Measurements from ENCODE around the gene TMEFF2.
"Not testable (repeated sequence)": the region's sequence is repeated elsewhere in the genome, so short reads cannot be mapped to it uniquely, and the experiment has no call there.

TMEFF2 gene

DNA sequence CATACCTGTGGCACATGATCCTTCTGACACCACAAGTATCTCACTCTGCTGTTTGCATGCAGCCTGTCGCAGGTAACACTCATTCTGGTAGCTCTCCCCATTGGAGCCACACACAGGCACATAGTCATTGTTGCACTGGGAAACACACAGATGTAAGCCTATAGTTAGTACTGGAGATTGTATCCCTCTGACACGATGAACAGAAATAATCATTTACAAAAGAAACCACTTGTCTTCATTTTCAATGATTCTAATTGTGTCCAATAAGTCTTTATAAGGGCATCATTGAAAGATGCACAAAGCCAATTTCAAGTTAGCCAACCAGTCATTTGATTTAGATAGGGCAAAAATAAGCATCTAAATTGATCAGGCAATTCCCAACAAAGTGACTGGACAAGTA is 10.4 kb downstream of the TMEFF2 start:
- no peak for DNase-seq (ENCODE audit: low read depth in 2 of 2)

DNA sequence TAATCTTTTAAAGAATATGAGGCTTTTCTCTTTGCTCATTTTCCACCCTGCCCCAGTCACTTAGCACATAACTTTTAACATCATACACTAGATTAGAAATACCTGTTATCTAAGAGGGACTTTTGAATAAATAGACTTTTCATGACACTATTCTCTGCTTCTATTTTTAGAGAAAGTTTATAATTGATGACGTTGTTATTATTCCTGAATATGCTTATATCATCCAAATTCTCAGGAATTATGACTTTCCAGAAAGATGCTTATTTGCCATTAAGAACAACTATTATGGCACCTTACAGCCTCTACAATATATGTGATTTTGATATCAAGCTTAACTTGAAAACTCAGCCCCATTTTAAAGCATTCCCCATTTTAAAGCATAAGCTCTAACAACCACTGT is 11.4 kb downstream of the TMEFF2 start:
- no peak for DNase-seq (ENCODE audit: low read depth in 2 of 2)

DNA sequence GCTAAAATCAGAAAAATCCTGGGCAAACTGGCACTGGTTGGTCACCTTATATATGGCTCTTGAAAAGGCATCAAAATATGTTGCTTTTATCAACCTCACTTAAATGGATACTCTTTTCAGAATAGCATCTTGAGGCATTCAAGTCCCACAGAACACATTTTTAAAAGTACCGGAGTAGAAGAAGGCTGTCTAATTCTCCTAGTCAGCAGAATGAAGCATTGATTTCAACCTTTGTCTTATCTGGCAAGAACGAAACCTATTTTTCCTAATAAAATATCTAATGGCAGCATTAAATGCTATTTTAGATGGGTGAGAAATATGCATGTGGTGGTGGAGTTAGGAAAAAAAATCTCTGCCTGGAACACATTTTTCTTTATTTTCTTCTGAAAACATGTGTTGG is 27.8 kb downstream of the TMEFF2 start:
- no peak for DNase-seq (ENCODE audit: low read depth in 2 of 2)

DNA sequence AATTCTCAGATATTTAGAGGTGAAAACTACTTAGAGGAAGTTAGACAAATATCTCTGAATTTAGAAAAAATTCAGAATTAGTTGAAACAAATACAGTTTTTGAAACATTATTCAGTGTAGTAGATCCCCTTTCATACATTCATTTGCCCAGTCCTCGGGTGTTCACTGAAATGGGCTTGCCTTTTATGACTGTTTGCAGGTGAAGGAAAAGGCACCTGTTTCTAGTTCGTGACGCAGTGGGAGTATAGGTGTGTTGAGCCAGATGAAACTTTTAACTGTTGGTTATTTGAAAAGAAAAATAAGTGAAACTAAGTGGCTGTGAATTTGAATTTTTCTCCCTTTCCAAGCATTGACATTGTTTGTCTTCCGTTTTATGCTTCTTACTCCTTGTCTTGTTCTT is 28.9 kb downstream of the TMEFF2 start:
- no peak for DNase-seq (ENCODE audit: low read depth in 2 of 2)

DNA sequence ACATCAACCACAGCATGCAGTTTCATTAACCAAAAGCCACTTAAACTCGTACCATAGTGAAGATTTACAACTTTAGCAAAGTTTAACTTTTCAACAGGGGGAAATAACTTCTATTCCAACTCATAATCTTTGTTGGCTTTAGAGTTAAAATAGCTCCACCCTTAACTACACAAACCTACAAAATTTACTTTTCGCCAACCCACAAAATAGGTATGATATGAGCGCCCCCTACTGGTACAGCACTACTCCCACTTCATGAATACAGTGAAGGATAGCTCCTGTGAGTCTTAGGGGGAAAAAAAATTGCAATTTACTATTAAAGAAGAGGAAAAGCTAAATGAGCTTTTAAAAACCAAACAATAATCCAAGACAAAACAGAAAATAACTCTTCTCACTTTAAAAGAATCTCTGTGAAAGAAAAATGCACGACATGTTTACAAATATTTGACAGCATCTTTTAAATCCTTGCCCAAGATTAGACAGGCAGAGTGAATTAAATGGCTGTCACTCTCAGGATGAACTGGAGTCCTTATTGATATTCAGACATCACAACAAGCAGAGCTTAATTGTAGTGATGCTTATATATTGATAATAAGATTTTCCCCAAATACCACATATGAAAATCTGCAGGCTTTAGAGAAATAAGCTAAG is 32.2 kb downstream of the TMEFF2 start:
- peak; percentile 29 to 41 for DNase-seq (ENCODE audit: low read depth in 2 of 2)

DNA sequence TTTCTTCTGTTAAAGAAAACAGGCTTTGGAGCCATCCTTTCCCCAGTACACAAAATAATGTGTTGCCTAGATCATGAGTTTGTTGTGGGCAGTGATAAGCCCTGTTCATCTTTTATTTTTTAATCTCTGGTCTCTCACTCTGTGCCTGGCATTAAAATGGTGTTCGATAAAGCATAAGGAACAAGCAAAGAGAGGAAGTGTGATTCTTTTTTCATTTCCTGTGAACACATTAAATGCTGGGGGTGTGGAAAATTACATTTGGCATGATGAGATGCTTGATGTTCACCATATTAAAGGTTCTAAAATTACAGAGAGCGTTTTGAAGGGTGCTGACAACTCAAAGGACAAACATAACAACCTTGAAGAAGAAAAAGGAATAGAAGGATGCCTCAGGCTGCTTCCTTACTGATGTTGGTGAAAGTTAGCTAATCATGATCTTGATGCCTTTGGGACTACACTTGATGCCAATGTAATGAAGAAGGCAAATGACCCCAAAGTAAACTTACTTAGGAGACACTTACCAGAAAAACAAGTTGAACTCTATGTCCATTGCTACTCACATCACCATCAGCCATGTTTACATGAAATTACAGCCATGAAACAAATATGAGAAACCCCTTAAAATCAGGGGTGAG is 33.0 kb downstream of the TMEFF2 start:
- no peak for DNase-seq (ENCODE audit: low read depth in 2 of 2)

DNA sequence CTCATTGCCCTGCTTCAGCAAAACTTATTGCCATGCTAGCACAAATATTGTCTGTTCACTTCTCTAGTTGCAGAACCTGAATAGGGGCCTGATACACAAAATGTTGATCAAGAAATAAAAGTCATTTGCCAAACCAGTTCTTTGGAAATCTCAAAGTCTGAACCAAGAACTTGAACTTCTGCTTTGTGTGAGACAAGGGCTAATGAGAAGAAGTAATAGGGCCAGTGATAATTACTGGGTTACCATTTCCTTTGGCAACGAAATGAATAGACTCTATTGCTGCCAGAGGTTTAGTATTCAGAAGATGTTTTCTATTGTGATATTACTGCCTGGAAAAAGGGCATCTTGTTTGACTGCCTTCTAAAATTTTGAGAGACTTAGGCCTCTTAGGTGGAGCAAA is 35.0 kb downstream of the TMEFF2 start:
- no peak for DNase-seq (ENCODE audit: low read depth in 2 of 2)

DNA sequence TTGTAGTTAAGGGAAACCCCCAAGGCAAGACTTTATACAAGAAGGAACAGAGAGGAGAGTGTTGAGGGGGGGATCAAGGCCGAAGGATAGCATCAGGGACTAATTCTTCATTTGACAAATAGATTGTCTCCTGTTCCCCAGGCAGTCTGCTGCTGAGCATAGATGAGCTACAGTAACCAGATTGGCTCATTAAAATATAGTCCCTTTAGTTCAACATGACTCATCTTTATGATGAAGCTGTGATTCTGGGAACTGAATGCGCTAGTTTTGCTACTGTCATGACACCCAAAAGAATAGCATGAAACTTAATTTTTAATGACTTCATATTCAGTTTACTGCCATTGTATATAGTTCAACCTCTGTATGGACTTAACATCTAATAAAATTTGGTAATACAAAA is 35.5 kb downstream of the TMEFF2 start:
- no peak for DNase-seq (ENCODE audit: low read depth in 2 of 2)

DNA sequence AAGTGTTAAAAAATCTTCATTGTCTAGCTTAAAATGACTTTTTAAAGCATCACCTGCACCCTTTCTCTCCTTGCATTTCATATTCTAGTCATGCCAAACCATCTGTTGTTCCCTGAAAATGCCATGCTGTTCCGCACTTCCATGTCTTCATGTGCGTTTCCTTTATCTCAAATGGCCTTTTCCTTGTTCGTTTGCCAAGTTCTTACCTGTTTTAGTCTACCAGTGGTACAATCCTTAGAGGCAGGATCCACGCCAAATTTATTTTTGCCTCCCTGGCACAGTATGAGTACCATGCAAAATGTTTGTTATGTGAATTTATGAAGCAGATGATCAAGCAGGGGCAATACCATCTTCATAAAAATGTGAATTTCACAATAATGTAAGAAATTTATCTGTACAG is 37.0 kb downstream of the TMEFF2 start:
- no peak for DNase-seq (ENCODE audit: low read depth in 2 of 2)

DNA sequence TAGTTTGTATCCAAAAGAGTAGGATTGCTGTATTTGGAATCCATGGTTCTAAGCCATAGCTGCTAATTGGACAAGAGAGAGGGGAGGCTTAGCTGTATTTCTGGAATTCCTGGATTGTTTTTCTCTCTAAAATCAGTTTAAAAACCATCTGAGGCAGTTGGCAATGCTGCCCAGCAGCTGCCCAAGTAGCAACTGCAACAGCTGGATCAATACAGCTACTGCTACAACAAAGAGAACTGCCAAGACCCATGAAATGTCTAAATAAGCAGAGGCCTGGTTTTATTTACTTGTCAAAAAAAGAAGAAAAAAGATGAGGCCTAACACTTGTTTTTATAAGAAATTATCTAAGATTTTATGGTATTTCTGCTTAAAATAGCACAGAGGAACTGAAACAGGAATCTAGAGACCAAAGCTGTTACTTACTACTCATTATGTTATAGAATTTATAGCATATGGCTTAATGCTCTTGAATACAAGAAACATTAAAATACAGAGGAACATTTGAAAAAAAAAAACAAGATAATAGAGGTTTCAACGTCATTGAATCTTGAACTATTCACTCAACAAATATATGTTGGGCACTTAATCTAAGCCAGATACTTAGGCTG is 39.1 kb downstream of the TMEFF2 start:
- no peak for DNase-seq (ENCODE audit: low read depth in 2 of 2)

DNA sequence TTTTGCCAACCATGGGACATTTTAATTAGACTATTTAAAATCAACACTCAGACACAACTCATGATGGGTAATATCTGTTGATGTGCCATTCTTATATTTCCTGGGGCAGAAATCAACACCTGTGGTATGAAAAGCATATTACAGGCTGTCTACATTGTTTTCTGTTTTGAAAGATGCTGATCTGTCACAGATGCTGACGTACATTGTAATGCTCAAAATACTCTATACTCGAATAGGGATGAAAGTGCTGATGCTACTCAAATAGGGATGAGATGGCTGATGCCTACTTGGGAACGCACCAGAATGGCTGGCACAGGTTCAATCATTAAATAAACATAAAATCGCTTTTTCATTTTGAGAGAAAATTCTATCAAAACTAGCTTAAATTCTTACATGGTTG is 41.2 kb downstream of the TMEFF2 start:
- no peak for DNase-seq (ENCODE audit: low read depth in 2 of 2)

DNA sequence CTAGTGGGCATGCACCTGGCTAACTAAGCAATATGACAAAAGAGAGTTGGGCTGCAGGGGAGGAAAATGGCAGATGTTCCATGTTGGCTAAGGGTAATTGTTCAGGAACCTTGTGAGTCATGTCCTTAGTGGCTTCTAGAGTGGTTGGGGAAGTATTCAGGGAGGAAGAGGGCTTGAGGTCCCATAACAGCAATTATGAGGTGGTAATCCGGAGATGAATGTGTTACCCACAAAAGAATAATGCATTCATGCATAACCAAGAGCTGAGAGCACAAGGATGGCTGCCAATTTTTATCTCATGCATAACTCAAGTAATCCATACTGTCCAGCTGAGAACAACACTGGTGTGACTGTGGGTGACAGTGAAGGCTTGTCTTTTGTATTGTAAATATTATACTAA is 42.9 kb downstream of the TMEFF2 start:
- no peak for DNase-seq (ENCODE audit: low read depth in 2 of 2)

DNA sequence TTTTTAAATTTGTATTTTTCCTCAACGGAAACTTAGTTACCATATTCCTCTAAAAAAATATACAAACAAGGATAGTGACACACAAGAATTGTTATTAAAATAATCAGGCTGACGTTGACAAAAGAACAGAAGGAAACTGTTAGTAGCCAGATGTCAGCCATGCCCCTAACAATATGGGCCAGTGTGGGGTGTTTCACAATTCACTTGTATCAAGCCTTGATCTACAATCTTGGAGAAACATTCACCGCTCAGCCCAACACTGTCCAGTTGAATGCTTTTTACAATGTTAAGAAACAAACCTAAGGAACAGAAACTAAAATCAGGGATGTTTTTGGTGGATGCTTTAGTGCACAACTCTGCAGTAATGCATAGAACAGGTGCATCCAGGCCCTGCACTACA is 44.6 kb downstream of the TMEFF2 start:
- DNase-seq (ENCODE audit: low read depth in 2 of 2) = no peak

DNA sequence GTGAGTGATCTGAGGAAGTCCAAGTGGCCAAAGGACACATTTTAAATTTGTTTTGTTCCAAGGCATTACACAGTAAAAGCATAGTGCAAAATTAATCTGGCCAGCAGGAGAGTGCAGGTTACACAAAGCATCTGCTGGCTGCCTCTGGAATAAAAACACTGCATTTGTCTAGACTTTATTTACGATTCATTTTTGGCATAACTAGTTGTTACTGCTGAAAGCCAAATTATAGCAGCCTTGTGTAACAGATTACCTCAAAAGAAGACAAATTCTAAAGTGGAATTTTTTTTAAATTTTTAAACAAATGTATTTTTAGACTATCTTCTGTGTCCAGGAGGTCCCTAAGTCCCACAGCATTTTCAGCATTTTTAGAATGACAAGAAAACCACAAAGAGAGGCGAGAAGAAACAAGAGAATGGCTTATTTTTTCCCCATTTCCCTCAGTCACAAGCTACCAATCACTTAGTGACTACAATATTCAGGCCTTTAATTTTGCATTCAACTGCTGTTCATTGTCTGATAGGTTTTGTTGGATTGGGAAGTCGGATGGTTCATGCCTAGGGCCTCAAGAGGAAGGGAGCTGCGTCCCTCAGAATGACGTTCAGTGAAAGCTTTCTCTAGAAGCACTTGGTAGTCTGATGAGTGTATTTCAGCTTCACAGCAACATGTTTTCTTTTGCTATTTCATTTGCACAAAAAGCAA is 46.0 kb downstream of the TMEFF2 start:
- DNase-seq (ENCODE audit: low read depth in 2 of 2) = no peak

DNA sequence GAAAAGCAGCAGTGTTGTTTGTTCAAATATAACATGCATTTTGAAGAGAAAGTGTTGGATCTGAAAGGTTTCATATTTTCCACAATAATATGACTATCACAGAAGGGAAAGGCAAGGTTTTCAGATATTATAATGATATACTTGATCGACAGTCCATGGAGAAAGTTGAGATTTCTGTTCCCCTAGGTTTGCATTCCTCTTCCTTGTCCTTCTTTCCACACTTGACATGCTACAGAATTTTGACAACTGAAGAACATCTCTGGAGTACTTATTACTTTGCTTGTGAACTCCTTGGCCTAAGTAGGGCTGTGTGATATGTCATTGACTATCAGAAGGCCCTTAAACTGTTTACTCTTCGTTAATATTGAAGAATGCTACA is 46.5 kb downstream of the TMEFF2 start:
- no peak for DNase-seq (ENCODE audit: low read depth in 2 of 2)

DNA sequence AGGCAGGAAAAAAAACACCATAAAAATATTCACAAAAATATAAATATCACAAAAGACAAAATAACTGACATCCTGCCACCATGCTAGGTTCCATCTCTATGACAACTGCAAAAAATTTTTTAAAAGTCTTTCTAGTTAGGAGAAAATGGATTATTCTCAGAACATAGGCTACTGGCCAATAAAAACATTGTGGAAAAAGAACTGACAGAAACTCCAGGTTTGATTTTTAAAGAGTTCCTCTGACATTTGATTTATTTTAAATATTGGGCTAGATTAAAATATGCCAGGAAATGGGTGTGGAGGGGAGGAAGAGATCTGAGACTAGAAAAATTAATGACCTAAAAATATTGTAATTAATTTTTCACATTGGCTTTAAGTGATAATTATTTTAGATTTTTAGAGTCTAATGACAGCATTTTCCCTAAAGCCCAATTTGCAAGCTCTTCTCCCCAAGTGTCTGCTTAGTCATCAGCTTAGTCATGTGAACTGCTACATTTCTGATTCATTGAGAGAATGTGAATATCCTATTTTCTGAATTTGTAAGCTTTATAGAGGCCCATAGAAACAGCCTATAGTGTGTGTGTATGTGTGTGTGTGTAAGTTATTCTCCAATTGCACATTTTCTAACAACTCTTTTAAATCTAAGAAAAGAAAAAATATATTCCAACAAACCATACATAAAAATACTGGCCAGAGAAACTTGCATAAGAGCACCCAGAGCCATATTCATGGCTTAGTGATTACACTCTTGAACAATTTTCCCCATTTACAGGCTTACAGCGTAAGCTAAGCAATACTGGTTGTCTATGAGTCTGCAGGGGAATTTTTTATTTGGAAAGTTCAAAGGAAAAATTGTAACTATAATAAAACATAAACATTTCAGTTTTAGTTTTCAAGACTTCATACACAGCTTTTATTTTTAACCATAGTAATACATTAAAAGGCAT is 48.4 kb downstream of the TMEFF2 start:
- DNase-seq (ENCODE audit: low read depth in 2 of 2) = no peak

DNA sequence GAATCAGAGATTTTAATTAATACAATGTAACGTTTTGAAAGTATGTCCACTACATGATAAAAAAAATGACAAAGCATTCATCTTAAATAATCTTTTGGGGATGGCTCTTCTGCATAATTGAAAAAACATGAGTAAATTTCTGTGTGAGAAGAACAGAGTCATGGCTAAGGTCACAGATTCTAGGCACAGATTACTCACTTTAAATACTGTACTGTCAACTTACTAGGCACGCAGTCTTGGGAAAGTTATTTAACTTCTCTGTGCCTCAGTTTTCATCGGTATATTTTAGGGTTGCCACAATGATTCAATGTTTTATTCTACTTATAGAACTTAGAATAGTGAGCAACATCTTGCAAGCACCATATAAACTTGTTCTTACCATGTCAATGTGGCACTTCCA is 49.2 kb downstream of the TMEFF2 start:
- DNase-seq (ENCODE audit: low read depth in 2 of 2) = no peak

DNA sequence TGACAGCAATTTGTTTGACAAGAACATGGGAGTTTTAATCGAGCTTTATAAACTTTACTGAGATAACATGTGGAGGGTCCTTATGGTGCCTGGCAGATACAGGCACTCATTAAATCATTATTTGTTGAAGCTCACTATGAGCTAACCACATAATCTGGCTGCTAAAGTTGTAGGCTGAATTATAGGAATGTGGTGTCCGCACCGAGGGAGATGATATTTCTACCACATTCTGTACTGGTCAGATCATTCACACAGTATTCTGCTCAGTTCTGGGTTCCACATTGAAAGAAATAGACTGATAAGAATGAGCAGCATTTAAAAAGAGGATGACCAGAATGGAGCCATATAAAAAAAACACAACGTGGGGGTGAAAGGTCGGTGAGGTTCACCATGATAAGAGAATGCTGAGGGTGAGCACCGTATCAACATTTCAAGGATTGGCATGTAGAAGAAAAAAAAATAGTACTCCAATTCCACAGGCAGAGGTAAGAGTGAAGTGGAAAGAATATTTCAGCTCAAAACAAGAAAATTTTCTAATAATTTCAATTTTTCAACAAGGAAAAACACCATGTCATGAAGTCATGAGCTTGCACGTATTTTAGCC is 54.4 kb downstream of the TMEFF2 start:
- DNase-seq (ENCODE audit: low read depth in 2 of 2) = no peak

DNA sequence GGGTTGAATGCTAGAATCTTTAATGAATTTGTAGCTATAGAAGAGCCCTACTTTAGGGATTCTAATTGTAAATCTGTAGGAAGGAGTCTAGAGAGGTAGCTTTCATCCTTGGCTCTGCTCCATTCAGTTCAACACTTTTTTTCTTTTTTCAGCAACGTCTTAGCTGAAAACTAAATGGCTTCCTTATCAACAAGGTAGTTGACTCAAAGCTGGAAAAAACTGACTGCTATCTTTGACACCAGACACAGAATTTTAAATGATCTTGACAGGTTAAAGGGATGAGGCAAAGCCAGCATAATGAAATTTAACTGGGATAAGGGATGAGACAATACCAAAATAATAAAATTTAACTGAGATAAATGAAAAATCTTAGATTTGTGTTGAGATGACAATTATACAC is 54.9 kb downstream of the TMEFF2 start:
- DNase-seq (ENCODE audit: low read depth in 2 of 2) = no peak

DNA sequence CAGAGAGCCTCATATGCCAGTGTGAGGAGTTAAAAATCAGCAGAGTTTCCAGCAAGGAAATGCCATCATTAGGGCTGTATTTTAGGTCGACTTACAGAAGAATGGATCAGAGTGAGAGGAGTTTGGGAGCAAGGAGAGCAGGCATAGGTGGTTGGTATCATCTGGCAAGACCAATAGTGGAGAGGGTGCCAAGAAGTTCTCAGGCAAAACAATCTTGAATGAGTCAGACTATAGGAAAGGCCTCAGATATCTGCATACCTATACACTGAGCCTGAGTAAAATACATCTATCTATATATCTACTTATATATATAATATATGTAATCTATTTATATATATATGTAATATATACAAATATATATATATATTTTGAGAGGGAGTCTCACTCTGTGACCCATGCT is 57.3 kb downstream of the TMEFF2 start:
- DNase-seq (ENCODE audit: low read depth in 2 of 2) = no peak

DNA sequence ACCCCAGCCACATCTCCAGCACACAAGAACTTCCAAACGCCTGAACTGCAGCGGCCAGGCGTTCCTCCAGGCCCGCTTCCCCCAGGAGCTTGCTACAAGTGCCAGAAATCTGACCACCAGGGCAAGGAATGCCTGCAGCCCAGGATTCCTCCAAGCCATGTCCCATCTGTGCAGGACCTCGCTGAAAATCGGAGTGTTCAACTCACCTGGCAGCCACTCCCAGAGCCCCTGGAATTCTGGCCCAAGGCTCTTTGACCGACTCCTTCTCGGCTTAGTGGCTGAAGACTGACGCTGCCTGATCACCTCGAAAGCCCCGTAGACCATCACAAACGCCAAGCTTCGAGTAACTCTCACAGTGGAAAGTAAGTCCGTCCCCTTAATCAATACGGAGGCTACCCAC is 62.1 kb downstream of the TMEFF2 start:
- DNase-seq (ENCODE audit: low read depth in 2 of 2) = not testable (repeated sequence)

Data from stimulated activated CD4-positive, alpha-beta T cell treated with anti-CD3 and anti-CD28 coated beads, Interleukin-1b, Interleukin-23, amount 100 ng/mL, for 1 hour (primary cell).